Measurements from ENCODE around the gene SHC4. TPM values are rescaled to one million over a fixed set of nuclear protein-coding genes. Genes with fewer than 3 reads are reported as not detected.
A peak's percentile ranks its signal among the peaks of the same experiment; 100 is the strongest.
"Not testable (repeated sequence)": the region's sequence is repeated elsewhere in the genome, so short reads cannot be mapped to it uniquely, and the experiment has no call there.

The SHC4 gene
- total RNA-seq, 1 donor from 2014 or later: 1.1 TPM

DNA sequence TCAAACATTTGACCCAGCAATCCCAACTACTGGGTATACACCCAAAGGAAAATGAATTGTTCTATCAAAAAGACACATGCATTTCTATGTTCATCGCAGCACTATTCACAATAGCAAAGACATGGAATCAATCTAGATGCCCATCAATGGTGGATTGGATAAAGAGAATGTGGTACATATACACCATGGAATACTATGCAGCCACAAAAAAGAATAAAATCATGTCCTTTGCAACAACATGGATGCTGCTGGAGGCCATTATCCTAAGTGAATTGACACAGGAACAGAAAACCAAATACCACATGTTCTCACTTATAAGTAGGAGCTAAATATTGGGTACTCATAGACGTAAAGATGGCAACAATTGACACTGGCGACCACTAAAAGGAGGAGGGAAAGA, 109.3 kb downstream of the SHC4 start:
- DNase-seq (ENCODE audit: low read depth): not testable (repeated sequence)

DNA sequence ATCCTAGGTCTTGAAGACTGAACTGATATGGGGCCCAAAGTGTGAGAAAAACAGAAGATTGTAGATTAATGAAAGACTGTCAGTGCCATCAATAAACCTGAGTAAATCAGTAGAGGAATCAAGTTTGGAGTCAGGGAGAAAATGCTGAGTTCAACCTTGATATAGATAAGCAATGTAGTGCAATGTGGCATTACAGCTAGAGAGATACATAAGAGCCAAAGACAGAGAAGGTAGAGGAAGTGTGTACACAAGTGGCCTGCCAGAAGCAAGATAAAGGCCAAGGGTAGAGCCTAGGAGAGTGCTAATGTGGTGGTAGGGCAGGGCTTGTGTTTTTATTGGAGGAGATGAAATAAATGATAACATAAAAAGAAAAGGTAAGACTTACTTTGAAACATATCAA, 111.8 kb downstream of the SHC4 start:
- no peak for DNase-seq (ENCODE audit: low read depth)

DNA sequence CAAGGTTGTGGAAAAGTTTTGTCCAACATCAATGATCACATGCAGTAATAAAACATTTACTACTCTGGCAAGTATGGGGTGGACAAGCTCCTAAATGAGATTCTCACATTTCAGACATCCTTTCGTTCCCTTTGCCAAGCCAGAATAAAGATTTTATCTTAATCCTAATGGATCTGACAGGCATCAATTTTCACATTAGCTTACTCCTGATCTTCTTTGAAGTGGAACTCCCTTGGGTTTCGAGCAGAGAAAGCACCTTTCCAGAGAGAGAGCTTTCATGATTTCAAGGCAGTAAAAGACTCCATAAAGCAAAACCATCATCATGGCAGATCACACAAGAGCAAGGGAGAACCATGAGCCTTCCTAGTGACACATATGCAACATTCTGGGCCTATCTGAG, 113.1 kb downstream of the SHC4 start:
- DNase-seq (ENCODE audit: low read depth): no peak

DNA sequence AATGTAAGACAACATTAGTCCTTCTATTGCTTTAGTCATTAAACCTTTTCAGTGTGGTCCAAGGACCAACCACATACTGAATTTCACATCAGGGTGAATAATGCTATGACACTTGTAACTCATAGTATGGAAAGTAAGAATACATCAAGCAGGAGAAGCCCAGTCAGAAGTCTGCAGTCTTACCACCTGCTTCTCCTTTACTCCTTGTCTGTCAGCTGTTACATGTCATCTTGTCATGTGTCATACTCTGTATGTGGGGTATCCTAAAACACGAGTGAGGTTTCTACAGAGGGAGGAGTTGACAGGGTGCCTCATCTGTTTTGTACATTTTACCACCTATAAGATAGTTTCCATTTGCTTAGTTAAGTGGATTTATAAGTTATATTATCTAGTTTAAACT, 118.6 kb downstream of the SHC4 start:
- peak; percentile 43 for DNase-seq (ENCODE audit: low read depth)

DNA sequence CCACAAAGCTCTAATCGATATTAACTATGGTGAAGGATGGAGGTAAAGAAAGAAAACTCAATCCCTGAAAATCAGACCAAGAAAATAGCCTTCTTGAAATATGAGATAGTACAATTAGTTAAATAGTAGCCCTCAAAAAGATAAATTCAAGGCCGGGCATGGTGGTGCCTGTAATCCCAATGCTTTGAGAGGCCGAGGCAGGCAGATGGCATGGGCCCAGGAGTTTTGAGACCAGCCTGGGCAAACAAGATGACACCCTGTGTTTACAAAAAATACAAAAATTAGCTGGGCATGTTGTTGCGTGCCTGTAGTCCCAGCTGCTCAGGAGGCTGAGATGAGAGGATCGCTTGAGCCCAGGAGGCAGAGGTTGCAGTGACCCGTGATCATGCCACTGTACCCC, 121.2 kb downstream of the SHC4 start:
- DNase-seq (ENCODE audit: low read depth): no peak

DNA sequence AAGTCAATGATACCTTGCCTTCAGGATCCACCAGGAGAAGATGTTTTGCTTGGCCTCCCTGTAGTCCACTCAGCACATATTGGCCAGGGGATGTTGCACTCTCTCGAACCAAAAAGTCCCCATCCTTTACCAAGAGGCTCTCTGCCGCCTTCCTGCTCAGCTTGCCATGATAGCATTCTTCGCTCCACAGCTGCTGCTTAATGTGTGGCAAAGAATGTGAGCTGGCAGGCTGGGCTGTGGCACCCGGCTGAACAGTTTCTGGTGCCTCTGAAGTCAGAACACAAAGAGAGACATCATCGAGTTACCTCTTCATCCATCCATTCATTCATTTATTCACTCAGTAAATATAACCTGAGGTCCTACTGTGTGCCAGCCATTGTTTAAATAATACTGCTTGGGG, 129.0 kb downstream of the SHC4 start:
- peak; percentile 69 for DNase-seq (ENCODE audit: low read depth)

DNA sequence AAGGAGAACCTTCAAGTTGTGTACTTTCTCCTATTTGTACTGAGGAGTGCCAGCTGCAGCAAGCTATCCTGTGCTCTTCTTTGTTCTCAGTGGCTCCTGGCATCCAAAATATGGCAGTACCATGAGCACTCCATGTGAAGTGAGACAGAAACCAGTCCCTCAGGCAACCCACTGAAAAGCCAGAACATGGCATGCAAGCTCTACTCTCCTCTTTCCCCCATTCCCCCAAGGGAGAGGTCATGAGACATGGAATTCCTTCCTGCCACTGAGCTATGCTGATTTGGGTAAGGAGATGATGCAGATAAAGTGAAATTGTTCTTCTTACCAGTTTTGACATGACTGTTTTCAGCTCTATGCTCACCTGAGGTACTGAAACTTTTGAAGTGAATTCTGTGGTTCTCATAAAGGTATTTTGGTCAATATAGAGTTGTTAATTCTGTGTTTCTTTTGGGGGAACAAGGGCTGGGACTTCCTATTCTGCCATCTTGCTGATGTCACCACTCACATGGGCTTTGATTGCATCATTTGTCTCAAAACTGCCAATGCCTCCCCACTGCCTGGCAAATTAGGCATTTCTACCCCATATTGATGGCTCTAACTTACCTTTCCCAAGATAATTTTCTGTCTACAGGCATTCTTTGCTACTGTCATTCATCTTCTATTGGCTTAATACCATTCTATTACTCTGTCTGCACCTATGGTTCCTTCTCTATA, 130.0 kb downstream of the SHC4 start:
- DNase-seq (ENCODE audit: low read depth): no peak

DNA sequence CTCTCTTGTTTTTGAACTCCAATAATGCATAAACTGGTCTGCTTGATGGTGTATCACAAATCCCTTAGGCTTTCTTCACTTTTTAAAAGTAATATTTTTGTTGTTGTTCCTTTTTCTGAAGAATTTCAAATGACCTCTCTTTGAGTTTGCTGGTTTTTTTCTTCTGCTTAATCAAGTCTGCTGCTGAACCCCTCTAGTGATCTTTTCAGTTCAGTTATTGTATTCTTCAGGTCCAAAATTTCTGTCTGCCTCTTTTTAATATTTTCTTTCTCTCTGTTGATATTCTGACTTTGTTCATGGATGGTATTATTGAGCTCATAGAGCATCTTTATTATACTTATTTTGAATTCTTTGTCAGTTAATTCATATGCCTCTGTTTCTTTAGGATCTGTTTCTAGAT, 131.1 kb downstream of the SHC4 start:
- DNase-seq (ENCODE audit: low read depth): no peak

DNA sequence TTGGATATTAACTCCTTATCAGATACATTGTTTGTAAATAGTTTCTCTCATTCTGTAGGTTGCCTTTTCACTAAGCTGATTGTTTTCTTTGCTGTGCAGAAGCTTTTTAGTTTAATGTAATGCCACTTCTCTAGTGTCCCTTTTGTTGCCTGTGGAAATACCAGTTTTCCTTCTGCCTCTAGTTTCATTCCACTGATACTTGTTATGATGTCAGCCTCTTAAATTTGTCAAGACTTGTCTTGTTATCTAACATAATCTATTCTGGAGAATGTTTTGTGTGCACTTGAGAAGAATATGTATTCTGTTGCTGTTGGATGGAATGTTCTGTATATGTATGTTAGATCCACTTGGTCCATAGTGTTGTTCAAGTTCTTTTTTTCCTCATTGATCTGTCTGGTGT, 134.8 kb downstream of the SHC4 start:
- no peak for DNase-seq (ENCODE audit: low read depth)

DNA sequence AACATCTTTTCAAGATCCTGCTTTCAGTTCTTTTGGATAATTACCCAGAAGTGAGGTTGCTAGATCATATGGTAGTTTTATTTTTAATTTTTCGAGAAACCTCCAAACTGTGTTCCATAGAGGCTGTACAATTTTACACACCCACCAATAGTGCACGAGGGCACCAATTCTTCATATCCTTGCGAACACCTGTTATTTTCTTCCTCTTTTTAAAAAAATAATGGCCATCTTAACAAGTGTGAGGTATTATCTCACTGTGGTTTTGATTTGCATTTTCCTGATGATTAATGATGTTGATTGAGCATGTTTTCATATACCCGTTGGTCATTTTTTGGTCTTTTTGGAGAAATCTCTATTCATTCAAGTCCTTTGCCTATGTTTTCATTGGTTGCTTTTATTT, 135.2 kb downstream of the SHC4 start:
- DNase-seq (ENCODE audit: low read depth): no peak

DNA sequence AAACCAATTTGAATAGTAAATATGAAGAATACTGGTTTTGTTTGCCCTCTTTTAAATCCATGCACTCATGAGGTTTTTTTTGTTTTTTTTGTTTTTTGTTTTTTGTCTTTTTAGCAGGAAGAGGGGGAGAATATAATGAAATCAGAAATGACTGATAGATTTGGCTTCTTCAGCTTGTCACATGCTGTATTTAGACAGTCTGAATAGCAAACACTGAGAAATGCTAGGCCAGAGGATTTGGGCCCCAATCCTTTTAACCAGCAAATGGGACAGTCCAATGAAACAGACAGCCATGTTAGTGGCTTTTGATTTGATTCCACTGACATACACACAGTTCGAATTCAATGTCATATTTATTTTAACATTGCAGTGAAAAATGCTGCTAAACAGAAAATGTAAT, 138.6 kb downstream of the SHC4 start:
- no peak for DNase-seq (ENCODE audit: low read depth)

DNA sequence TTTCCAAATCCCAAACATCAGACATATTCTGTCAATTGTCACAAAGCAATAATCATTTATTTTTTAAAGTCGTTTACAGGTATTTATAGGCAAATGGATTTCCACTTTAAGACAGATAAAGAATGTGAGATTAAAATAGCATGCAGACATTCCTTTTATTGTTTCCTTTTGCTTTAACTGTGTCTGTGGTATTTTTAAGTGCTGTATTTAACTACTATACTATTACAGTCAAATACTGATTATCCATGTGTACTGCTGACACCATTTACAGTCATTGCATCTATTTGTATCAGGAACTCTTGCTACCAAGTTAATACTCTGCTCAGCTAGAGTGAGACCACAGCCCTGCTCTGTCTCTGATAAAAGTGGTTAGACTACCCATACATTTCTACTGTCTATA, 140.0 kb downstream of the SHC4 start:
- DNase-seq (ENCODE audit: low read depth): no peak

DNA sequence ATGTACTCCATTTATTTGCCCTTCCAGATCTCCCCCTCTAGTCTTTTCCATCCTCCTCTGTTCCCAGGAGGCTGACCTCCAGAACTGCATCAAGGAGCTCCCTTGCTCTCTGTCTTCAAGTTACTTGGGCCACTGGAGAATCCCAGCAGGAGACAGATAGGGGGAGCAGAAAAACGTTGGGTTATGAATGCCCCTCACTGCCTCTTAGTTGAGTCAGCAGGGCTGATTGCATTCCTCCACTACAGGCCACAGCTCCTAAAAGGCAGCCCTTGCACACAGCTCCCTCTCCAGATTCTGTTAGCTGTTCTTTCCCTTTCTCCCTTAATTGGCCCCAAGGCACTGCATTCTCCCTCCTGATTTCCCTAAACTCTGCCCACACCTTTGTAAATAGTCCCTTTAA, 140.5 kb downstream of the SHC4 start:
- DNase-seq (ENCODE audit: low read depth): no peak

DNA sequence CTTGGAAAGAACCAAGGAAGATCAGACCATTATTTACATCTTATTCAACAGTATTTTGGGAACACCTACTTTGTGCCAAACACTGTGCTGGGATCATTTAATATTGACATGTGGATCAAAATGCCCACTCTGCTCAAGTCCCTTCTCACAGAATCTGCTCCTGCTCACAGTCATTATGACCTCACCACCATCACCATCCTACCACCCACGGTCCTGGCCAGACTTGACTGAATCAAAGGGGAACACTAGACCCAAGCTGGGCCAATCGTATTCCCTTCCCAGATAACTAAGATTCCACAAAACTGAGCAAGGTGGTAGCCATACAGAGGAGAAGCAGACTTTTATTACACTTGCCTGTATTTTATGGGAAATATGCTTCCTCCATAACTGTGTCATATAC, 149.4 kb downstream of the SHC4 start:
- DNase-seq (ENCODE audit: low read depth): no peak

DNA sequence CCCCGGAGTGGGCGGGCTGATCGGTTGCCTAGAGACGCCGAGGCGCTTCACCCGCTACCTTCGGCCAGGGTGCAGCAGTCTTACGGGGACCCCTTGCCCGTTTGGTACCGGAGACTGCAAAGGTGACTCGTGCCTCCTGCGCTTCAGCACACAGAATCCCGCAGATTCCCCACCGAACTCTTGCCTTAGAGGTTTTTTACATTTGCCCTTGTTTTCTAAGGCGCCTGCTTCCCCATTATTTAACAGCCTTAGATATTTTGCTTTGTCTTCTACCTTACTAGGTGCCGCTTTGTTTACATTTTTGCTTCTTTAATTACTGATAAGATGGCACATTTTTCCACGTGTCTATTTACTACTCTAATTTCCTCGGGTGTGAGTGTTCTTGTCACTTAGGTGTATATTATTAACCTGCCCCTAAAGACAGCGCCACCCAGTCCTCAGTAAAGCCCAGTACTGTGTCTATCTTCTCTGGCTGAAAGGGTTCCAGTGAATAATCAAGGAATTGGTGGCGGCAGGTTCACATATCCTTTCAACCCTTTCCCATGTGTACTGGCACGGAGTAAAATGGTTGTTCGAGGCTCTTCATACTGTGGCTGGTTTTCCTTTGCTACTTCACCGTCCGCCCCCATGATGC, 152.3 kb downstream of the SHC4 start:
- DNase-seq (ENCODE audit: low read depth): no peak

DNA sequence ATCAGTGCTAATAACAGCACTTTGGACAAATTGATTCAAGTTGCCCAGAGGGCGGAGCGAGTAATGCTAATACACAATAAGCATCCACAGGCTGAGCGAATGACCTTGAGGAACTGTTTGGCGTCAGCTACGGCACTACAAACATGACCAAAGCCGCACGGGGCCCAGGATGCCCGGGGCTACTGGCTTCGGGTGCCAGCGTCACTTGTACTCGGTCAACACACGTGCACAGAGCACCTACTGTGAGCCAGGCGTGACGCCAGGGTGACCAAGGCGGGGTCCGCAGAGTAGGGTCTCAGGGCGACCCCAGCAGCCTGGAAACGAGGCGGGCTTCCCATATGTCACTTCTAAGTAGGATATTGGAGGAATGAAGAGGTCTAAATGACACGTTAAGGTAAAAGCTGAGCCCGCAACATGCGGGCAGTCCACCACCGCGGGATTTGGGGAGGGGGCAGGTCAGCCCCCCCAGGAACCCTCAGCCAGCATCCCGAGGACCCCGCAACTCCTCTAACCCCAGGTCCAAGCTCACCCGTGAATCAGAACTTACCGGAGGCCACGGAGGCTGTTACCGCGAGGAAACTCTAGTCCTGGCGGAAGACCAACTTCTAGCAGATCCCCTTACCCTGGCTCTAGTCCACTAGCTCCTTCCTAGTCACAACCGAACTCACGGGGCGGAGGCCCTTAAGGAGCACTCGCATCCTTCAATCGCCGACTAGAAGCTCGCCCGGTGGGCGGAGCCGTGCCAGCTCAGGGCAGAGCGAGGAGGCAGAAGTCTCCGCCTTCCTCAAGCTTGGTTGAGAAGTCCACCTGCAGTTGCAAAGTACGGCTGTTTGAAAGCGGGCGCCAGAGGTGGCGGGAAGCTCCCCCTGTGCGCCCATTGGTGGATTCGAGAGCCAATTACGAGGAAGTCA, 153.1 kb downstream of the SHC4 start, which contains the start of gene CEP152:
CEP152 (minus strand) TSS at position 656 of the 911 bp plus-strand sequence. CDS start 5,420 bp downstream, outside the sequence.
- DNase-seq (ENCODE audit: low read depth): peak; percentile 100

DNA sequence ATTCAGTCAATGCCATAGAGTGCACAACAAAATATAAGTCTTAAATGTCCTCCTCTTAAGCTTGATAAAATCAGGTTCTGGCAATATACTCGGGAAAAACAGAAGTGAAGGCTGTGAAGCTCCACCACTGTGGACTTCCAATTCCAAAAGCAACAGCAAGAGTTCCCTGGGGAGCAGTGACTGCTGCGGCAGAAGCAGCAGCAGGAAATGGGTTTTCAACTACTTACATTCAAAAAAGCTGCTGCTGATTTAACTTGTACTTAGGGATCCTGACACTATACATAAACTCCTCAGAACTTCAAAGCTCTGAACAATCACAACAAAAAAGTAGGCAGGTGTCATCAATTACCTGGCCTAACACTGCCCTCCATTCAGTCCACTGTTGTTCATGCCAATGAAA, 157.6 kb downstream of the SHC4 start:
- peak; percentile 47 for DNase-seq (ENCODE audit: low read depth)

DNA sequence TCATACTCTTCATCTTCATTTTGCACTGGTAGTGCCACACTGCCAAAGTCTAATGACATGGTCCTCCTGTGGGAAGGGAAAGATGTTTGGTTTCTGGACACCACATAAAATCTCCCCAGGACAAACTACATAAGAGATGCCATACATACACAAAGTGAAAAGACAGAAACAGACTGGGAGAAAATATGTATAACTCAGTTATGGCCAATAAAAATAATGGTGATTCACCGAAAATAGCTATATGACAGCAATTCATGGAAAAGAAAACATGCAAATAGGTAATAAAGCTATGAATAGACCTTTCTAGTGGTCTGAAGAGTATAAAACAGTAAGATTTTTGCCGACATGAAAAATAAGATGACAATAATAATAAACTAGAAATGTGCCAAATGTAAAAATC, 158.1 kb downstream of the SHC4 start:
- no peak for DNase-seq (ENCODE audit: low read depth)

DNA sequence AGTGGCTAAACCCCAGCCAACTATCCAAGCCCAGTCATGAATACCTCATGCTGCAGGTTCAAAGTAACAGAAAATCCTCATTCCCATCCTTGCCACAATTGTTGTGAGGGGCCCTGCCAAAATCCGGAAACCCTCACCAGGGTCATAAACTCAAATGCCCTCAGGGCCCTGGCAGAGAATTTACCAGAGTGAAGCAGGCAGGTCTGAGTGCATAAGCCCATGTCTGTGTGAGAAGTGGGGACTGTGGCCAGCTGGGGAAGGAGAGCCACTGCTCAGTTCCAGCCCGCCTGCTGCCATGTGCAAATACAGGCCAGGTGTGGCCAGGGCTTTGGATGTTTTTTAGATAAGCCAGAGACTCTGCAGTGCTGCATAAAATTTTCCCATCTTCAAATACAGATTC, 159.8 kb downstream of the SHC4 start:
- DNase-seq (ENCODE audit: low read depth): no peak

DNA sequence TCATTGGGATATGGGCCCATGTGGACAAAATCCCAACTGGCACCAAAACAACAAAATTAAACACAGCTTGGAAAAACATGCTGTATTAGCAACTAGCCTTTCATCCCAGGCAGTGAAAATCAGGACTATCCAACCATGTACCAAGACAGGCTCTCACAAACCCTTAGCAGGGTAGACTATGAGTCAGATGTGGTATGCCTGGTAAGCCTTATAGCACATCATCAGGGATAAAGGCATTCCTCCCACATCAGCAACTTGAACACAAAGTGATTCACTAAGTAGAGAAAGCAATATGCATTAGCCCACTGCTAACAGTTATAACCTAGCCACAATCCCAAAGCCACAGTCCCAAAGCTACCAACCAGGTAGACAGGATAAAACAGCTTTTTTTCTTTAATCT, 160.9 kb downstream of the SHC4 start:
- peak; percentile 50 for DNase-seq (ENCODE audit: low read depth)

DNA sequence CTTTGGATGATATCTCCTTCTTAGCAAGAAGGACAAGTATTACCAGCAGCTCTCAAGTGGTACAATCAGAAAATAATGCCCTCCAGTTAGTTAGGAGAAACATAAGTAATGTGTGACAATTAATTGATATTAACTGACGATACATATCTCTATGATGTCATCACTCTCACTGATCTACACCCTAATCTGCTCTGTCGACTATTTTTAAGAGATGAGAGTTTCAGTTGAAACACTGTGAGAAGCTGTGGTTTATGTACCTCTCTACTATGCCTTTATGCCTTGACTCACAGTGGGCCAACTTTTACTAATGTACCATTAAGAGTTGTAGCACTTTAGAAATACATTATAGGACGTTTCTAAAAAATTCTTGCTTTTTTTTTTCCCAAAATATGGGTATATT, 161.5 kb downstream of the SHC4 start:
- DNase-seq (ENCODE audit: low read depth): no peak

DNA sequence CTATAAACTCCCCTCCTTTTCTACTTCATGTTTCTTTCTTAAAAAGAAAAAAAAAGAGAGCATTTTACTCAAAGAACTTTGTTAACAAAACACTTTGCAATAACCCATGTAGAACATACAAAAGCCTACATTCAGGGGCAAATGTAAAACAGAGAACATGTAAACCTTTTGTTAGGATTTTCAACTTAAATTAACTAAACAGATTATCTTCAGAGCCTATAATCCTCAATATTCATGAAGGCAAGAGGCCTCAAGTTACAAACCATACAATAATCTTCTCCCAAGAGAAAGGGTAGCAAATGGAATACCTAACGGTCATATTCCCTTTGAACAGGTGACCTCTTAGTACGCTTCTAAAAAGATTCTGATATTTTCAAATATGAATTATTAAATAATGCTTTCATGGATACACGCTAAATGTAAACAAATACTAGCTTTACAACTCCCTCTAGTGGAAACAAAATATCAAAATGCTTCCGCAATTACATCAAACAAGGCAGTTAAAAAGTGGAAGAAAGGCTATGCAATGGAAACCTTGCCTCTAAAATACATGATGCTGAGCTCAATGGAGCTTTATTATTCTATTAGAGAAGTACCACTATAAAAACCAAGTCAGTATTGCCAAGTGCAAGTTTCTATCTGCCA, 162.8 kb downstream of the SHC4 start:
- DNase-seq (ENCODE audit: low read depth): peak; percentile 57

All from myocyte (in vitro differentiated cells).